K562 (cell line): Measurements from ENCODE around the gene ZNF541. TPM values are rescaled to one million over a fixed set of nuclear protein-coding genes. Genes with fewer than 3 reads are reported as not detected.

ENCODE experiments used
- ATAC-seq: fragments of 200-7000 bp; cut with Tn5 transposase; 3 replicates; pipeline ENCODE4 v1.9.1; 2020; ENCODE audit warnings: moderate library complexity
- BruUV-seq: library from RNA; stranded (reverse); fragments of 400-500 nt; replicated peaks from 2 replicates; lab custom pipeline; 2021; lab: Mats Ljungman, UMichigan
- CTCF ChIA-PET: fragments of 300-600 bp; formaldehyde crosslinking; extraction: SDS; loops from one replicate; lab custom pipeline; 2021; ENCODE audit warnings: low intra/inter-chr PET ratio; lab: Yijun Ruan, JAX
- POLR2A ChIA-PET: fragments of 300-600, 350-650 bp; sonication (Branson Sonifier 250); formaldehyde crosslinking; extraction: SDS; loops from one replicate; lab custom pipeline; 2021; ENCODE audit warnings: antibody characterized with exemption, inconsistent platforms; lab: Yijun Ruan, JAX
- DNase-seq, 4 experiments: peaks; one replicate each; pipeline versions ENCODE4 v3.0.0 to v3.0.0-alpha.2; 2011 to 2018; ENCODE audit warnings: low spot score in 3 of 4, mixed read lengths in 3 of 4; ENCODE audit errors: extremely low read depth in 1 of 4
- FAIRE-seq: peaks from 2 replicates; lab custom pipeline; 2011; peaks lifted over from hg19 to GRCh38; lab: Jason Lieb, UNC
- H2AFZ ChIP-seq: 2 replicates; pipeline ENCODE4 v1.6.0; 2011; ENCODE audit warnings: low read depth, low read length, control low read depth, inconsistent platforms
- H3K27ac ChIP-seq: fragments of 200-600 bp; 3 replicates; pipeline ENCODE4 v1.8.0; 2011; ENCODE audit warnings: low read depth, mild to moderate bottlenecking, control low read depth, inconsistent platforms, low read length, moderate library complexity, mixed read lengths; ENCODE audit errors: extremely low read depth
- H3K27me3 ChIP-seq, 2 experiments: fragments of 300-600 bp in 1 of 2; 2 replicates in 1 of 2; 3 replicates in 1 of 2; pipeline versions ENCODE4 v1.6.0 to v1.8.0; 2011; ENCODE audit warnings: inconsistent platforms in 2 of 2, low read length in 2 of 2, mild to moderate bottlenecking in 1 of 2, mixed read lengths in 1 of 2, moderate library complexity in 1 of 2; ENCODE audit not compliant: control insufficient read depth in 2 of 2, insufficient read depth in 2 of 2
- H3K36me3 ChIP-seq: fragments of 300-600 bp; 3 replicates; pipeline ENCODE4 v1.8.0; 2011; ENCODE audit warnings: mild to moderate bottlenecking, low read length, inconsistent platforms; ENCODE audit not compliant: control insufficient read depth, insufficient read depth
- H3K4me1 ChIP-seq, 2 experiments: fragments of 200-600 bp in 1 of 2; replicated peaks in 1 of 2; 2 replicates in 1 of 2; 3 replicates in 1 of 2; pipeline versions ENCODE4 v1.5.1 to v1.8.0; 2011; ENCODE audit warnings: inconsistent platforms in 2 of 2, low read length in 2 of 2, mild to moderate bottlenecking in 1 of 2, mixed read lengths in 1 of 2, moderate library complexity in 1 of 2; ENCODE audit not compliant: control insufficient read depth in 2 of 2, insufficient read depth in 2 of 2
- H3K4me2 ChIP-seq: 2 replicates; pipeline ENCODE4 v1.6.1; 2011; ENCODE audit warnings: low read length, control low read depth, inconsistent platforms, mixed read lengths; ENCODE audit not compliant: insufficient read depth
- H3K4me3 ChIP-seq: fragments of 200-600 bp; sonication (generic), shearing (Covaris generic); 2 replicates; pipeline ENCODE4 v1.5.1; 2016; ENCODE audit warnings: control low read depth, inconsistent platforms
- H3K79me2 ChIP-seq: fragments of 200-600 bp; 3 replicates; pipeline ENCODE4 v1.8.0; 2011; ENCODE audit warnings: low read length, inconsistent platforms; ENCODE audit not compliant: control insufficient read depth, insufficient read depth
- H3K9ac ChIP-seq, 2 experiments: 2 replicates each; pipeline versions ENCODE4 v1.6.0 to v1.6.1; 2011; ENCODE audit warnings: low read depth in 2 of 2, low read length in 2 of 2, control low read depth in 1 of 2, inconsistent platforms in 1 of 2, mild to moderate bottlenecking in 1 of 2, mixed read lengths in 1 of 2; ENCODE audit not compliant: insufficient read depth in 1 of 2
- H3K9me1 ChIP-seq: one replicate; pipeline ENCODE4 v1.6.0; 2011; ENCODE audit warnings: inconsistent platforms, mild to moderate bottlenecking, low read length, moderate library complexity; ENCODE audit not compliant: control insufficient read depth, insufficient read depth
- H3K9me3 ChIP-seq: replicated peaks from 2 replicates; pipeline ENCODE4 v1.5.1; 2011; ENCODE audit warnings: low read depth, low read length, inconsistent platforms; ENCODE audit not compliant: control insufficient read depth, insufficient read depth
- H4K20me1 ChIP-seq: replicated peaks from 2 replicates; pipeline ENCODE4 v1.6.1; 2011; ENCODE audit warnings: low read length, inconsistent platforms, mixed read lengths; ENCODE audit not compliant: control insufficient read depth, insufficient read depth
- FOXP1 ChIP-seq: sonication (generic); formaldehyde crosslinking; IDR thresholded peaks from 2 replicates; pipeline ENCODE4 v1.8.0; 2022; ENCODE audit warnings: mild to moderate bottlenecking, missing genetic modification reagents
- ZNF174 ChIP-seq: fragments of 250-450 bp; sonication (Bioruptor Pico); IDR thresholded peaks from 2 replicates; pipeline ENCODE4 v1.4.0; 2020; ENCODE audit warnings: mild to moderate bottlenecking
- WGBS: fragments of 100-300 bp; shearing (Covaris generic); methylation state at CpG from one replicate; pipeline ENCODE4 v1.1.6; 2016; ENCODE audit warnings: low coverage, mixed read lengths; ENCODE audit not compliant: insufficient coverage; ENCODE audit errors: missing lambda C conversion rate; 5-methylcytosine and 5-hydroxymethylcytosine counted together
- in situ Hi-C: fragments of 300-500 bp; cut with MboI; formaldehyde crosslinking; loops from 4 replicates; pipeline ENCODE4 v1.15.0; 2018; ENCODE audit warnings: inconsistent platforms, mixed read lengths
- intact Hi-C: fragments of 100-400 bp; cut with micrococcal nuclease; formaldehyde crosslinking; loops from 2 replicates; pipeline ENCODE4 v1.14.2; 2022
- polyA plus RNA-seq, 8 experiments: library from polyadenylated mRNA; depleted of rRNA in 4 of 8; stranded (reverse) in 5 of 8; unstranded in 3 of 8; fragments of >200 nt; fragmentation: Nextera tagmentation in 2 of 8; fragmentation: Illumina TruSeq in 1 of 8; extraction: Ambion mirVana in 2 of 8; extraction: Trizol in 1 of 8; gene quantifications; 2 replicates each; pipeline versions ENCODE4 v1.2.1 to v1.2.3, GENCODE V29; 2011 to 2014; ENCODE audit warnings: inconsistent platforms in 1 of 8, missing spikeins in 1 of 8
- total RNA-seq, 7 experiments: library from RNA; depleted of rRNA in 6 of 7; stranded (reverse); fragments of >200 nt in 6 of 7; fragmentation: Illumina TruSeq in 2 of 7; extraction: Trizol in 2 of 7; gene quantifications; 2 replicates each; pipeline versions ENCODE4 v1.2.1 to v1.2.3, GENCODE V29; 2011 to 2021; ENCODE audit warnings: low replicate concordance in 1 of 7
- TF ChIP-seq, protein P1 (sequence below): fragments of 250-450 bp; sonication (Bioruptor Pico); IDR thresholded peaks from 2 replicates; pipeline ENCODE4 v1.5.1; 2021; ENCODE audit warnings: mild to moderate bottlenecking
- TF ChIP-seq, protein P2 (sequence below), 2 experiments: IDR thresholded peaks in 1 of 2; conservative IDR thresholded peaks in 1 of 2; 2 replicates each; pipeline ENCODE4 v1.6.1; 2016; ENCODE audit warnings: low read depth in 2 of 2, mild to moderate bottlenecking in 1 of 2, missing compliant biosample characterization in 1 of 2, missing genetic modification characterization in 1 of 2, moderate library complexity in 1 of 2

Gene ZNF541
- total and polyA plus RNA-seq, 9 of the 15 experiments (the other 6 are each of a cell fraction or from before 2014, with no cell fraction given): 0.04 to 0.11 (median 0.05) TPM; not detected in 1

DNA sequence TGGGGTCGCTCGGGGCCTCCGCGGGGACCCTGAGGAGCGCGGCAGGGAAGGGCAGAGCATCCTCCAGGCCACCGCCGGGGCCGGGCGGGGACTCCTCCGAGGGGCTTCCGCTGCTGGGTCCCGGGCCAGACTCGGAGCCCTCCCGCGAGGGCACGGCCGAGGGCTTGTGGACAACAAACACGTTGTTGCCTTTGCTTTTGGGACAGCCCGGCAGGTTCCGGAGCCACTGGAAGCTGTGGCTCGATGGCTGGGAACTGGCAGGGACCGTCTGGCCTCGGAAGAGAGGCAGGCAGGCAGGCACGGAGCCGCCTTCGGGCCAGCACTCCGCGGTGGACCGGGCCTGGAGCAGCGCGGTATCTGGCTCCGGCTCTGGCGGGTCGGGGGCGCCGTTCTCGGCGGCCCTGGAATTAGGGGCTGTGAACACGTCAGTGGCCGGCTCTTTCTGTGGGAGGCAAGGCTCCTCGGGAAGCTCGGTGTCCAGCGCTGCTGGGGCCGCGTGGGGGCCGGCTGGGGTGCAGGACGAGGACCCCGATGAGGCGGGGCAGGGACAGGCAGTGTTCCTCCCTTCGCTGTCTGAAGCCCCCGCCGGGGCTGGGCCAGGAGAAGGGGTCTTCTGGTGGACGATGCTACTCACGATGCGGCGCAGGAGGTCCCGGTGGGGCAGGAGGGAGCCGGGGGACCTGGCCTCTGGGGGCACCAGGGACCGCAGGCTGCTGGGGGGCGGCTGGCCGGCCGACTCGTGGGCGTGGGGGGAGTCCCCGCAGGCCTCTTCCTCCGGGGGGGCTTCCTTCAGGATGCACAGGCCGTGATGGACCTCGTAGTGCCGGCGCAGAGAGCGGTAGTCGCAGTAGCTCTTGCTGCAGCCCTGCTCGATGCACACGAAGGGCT lies 27.6 kb downstream of the ZNF541 start:
- Histone ChIP-seq H3K9me3 (no peaks in the 10 kb centered on the region), H3K27ac (no peak overlapping the region), H4K20me1 (no peaks in the 10 kb centered on the region), H3K4me3 (no peak overlapping the region), H2AFZ (no peak overlapping the region), H3K4me1 (peaks cover 0 to 20% of the 10 kb centered on the region in 2 experiments; a peak in 3 of 5 replicates), H3K9me1 (no peaks in the 10 kb centered on the region), H3K9ac (peak overlapping the region in 1 of 2 experiments; percentile 4; a peak in 1 of 4 replicates), H3K79me2 (no peaks in the 10 kb centered on the region), H3K27me3 (peaks cover 18 to 28% of the 10 kb centered on the region in 2 experiments), H3K36me3 (no peaks in the 10 kb centered on the region), H3K4me2 (no peak overlapping the region)
- DNase-seq (no peak), FAIRE-seq (no peak), ATAC-seq (no peak; the same call in 2 of the 3 replicates)
- 25% methylated on average over 57 of the region's 75 CpGs for WGBS
- in situ Hi-C loops: no loop called here
- no TSS peak for BruUV-seq
- ChIA-PET POLR2A (interaction anchor here (0.6 kb wide), 1 partner anchor 158 kb away, joined by 3 read pairs; no protein-coding TSS in a partner anchor), CTCF (no interaction called here)
- intact Hi-C loops: no loop called here
- no peak for TF ChIP-seq FOXP1 (CRISPR knock-in tag)
- TF ChIP-seq, protein P1, sequence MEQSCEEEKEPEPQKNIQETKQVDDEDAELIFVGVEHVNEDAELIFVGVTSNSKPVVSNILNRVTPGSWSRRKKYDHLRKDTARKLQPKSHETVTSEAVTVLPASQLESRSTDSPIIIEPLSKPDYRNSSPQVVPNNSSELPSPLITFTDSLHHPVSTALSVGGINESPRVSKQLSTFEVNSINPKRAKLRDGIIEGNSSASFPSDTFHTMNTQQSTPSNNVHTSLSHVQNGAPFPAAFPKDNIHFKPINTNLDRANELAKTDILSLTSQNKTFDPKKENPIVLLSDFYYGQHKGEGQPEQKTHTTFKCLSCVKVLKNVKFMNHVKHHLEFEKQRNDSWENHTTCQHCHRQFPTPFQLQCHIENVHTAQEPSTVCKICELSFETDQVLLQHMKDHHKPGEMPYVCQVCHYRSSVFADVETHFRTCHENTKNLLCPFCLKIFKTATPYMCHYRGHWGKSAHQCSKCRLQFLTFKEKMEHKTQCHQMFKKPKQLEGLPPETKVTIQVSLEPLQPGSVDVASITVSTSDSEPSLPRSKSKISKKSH: no peak
- no peak for TF ChIP-seq ZNF174 (CRISPR knock-in tag)
- TF ChIP-seq, protein P2, sequence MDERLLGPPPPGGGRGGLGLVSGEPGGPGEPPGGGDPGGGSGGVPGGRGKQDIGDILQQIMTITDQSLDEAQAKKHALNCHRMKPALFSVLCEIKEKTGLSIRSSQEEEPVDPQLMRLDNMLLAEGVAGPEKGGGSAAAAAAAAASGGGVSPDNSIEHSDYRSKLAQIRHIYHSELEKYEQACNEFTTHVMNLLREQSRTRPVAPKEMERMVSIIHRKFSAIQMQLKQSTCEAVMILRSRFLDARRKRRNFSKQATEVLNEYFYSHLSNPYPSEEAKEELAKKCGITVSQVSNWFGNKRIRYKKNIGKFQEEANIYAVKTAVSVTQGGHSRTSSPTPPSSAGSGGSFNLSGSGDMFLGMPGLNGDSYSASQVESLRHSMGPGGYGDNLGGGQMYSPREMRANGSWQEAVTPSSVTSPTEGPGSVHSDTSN (CRISPR knock-in tag; IDR thresholded peaks at IDR 0.05; ENCODE audit: low read depth): no peak
- TF ChIP-seq, protein P2 (tag; conservative IDR thresholded peaks at IDR 0.05; ENCODE audit: low read depth): no peak
